ENCODE data around the gene JAGN1. TPM values are rescaled to one million over a fixed set of nuclear protein-coding genes. Genes with fewer than 3 reads are reported as not detected.

JAGN1 gene
- total and polyA plus RNA-seq, 9 of the 15 experiments (the other 6 are each of a cell fraction or from before 2014, with no cell fraction given), result 31.6 to 77.8 (median 40.3) TPM

- peak; percentile 6 to 28 (median 19); a peak in 1 of 6 replicates for TF ChIP-seq CTCF (IDR thresholded peaks at IDR 0.05 in 2 of 3, conservative IDR thresholded peaks at IDR 0.05 in 1 of 3; ENCODE audit: insufficient read depth in 2 of 3, low read depth in 1 of 3, low read length in 3 of 3)
- TF ChIP-seq ZNF277 (CRISPR knock-in tag; IDR thresholded peaks at IDR 0.05; ENCODE audit: borderline replicate concordance), result no peak
- peak; percentile 37; the same call in 1 of the 2 replicates for TF ChIP-seq HNRNPL (IDR thresholded peaks at IDR 0.05; ENCODE audit: low read depth, low read length)
- TF ChIP-seq SOX6 (IDR thresholded peaks at IDR 0.05), result peak; percentile 58
- peak; percentile 91 for TF ChIP-seq SNIP1 (IDR thresholded peaks at IDR 0.05; ENCODE audit: low read depth)
- peak; percentile 67; the same call in 1 of the 2 replicates for TF ChIP-seq ZKSCAN1 (IDR thresholded peaks at IDR 0.05; ENCODE audit: low read depth, low read length)
- peak; percentile 80; the same call in 1 of the 2 replicates for TF ChIP-seq ZNF76 (CRISPR knock-in tag; IDR thresholded peaks at IDR 0.05; ENCODE audit: borderline replicate concordance)
- 0 out of 2 replicates have a peak, but pooled peaks have one; percentile 84 for TF ChIP-seq SRSF1 (IDR thresholded peaks at IDR 0.05; ENCODE audit: low read depth, low read length)
- TF ChIP-seq ZNF707 (CRISPR knock-in tag; conservative IDR thresholded peaks at IDR 0.05), result no peak
- 0 out of 2 replicates have a peak, but pooled peaks have one; percentile 73 for TF ChIP-seq MTA1 (IDR thresholded peaks at IDR 0.05; ENCODE audit: borderline replicate concordance)
- TF ChIP-seq BRD4 (IDR thresholded peaks at IDR 0.05), result no peak
- TF ChIP-seq GABPB2 (CRISPR knock-in tag; conservative IDR thresholded peaks at IDR 0.05), result 0 out of 2 replicates have a peak, but pooled peaks have one; percentile 43
- no peak; the same call in 1 of the 2 replicates for TF ChIP-seq RNF2 (IDR thresholded peaks at IDR 0.05)
- TF ChIP-seq ELF4 (CRISPR knock-in tag; IDR thresholded peaks at IDR 0.05), result 0 out of 2 replicates have a peak, but pooled peaks have one; percentile 16
- no peak for TF ChIP-seq PPARD (CRISPR knock-in tag; IDR thresholded peaks at IDR 0.05)
- TF ChIP-seq NCOR1 (IDR thresholded peaks at IDR 0.05), result peak; percentile 25; the same call in 1 of the 2 replicates
- no peak for TF ChIP-seq MCM3 (IDR thresholded peaks at IDR 0.05)
- peak; percentile 91 for TF ChIP-seq MBD2 (IDR thresholded peaks at IDR 0.05; ENCODE audit: borderline replicate concordance, low read depth)
- TF ChIP-seq PCBP1 (IDR thresholded peaks at IDR 0.05; ENCODE audit: low read depth, low read length, poor library complexity, severe bottlenecking), result peak; percentile 71
- TF ChIP-seq ZFX (CRISPR knock-in tag; IDR thresholded peaks at IDR 0.05), result peak; percentile 93
- 0 out of 2 replicates have a peak, but pooled peaks have one; percentile 3 for TF ChIP-seq ZBTB12 (CRISPR knock-in tag; IDR thresholded peaks at IDR 0.05)
- no peak for TF ChIP-seq PTBP1 (IDR thresholded peaks at IDR 0.05; ENCODE audit: low read depth, low read length)
- TF ChIP-seq ZNF146 (CRISPR knock-in tag; IDR thresholded peaks at IDR 0.05; ENCODE audit: unreplicated experiment), result no peak
These were observed at the start of gene JAGN1 (continued) for GRCh38 chr3:9890249-9891071.

Measured in K562 (cell line).